Measurements from ENCODE around the gene SPAG16.

DNA sequence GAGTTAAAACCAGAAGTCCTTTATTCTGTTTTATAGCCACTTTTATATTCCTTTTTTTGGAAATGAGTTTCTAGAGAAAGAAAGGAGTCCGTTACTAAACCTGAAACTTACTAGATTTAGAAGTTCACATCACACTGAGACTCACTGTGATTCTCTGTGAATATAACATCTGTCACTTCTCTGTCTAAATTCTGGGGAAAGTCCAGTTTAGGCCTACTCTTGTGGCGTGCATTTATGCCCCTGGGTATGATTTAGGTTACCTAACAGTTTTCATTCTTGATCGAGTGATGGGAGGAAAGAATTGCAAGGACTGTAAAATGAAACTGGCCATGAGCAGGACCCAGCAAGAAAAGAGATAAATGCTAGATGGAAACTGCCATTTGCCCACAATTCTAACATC is 449.6 kb downstream of the SPAG16 start:
- TF ChIP-seq EZH2phosphoT487 (IDR thresholded peaks at IDR 0.05; ENCODE audit: insufficient read depth, low read depth): no peak
- no peak for TF ChIP-seq EZH2 (IDR thresholded peaks at IDR 0.05; ENCODE audit: insufficient read depth, poor library complexity, severe bottlenecking)

All from GM23248 (cell line).